T-helper 17 cell (primary cell): Measurements from ENCODE around the gene ABLIM3. TPM values are rescaled to one million over a fixed set of nuclear protein-coding genes. Genes with fewer than 3 reads are reported as not detected.

ENCODE experiments used
- ATAC-seq: fragments of 150-1000 bp; cut with Tn5 transposase; 2 replicates; pipeline ENCODE4 v1.10.0; 2021; ENCODE audit warnings: mild to moderate bottlenecking, moderate library complexity
- DNase-seq, 3 donors: peaks; one replicate each; pipeline versions ENCODE4 v3.0.0 to v3.0.0-alpha.2; 2020 to 2021
- H3K9me3 ChIP-seq: one replicate; pipeline ENCODE4 v1.7.0; 2013; ENCODE audit warnings: low read length, mild to moderate bottlenecking; ENCODE audit not compliant: control insufficient read depth, poor library complexity, severe bottlenecking
- H3K27ac Mint-ChIP-seq: one replicate; pipeline ENCODE4 v1.8.0; 2022; ENCODE audit warnings: mild to moderate bottlenecking, moderate library complexity, mixed read lengths
- H3K27me3 Mint-ChIP-seq: one replicate; pipeline ENCODE4 v1.8.0; 2022; ENCODE audit warnings: mixed read lengths
- H3K36me3 Mint-ChIP-seq: one replicate; pipeline ENCODE4 v1.8.0; 2022; ENCODE audit warnings: low read depth, mixed read lengths
- H3K4me1 Mint-ChIP-seq: one replicate; pipeline ENCODE4 v1.8.0; 2022; ENCODE audit warnings: mild to moderate bottlenecking, mixed read lengths
- H3K4me3 Mint-ChIP-seq: one replicate; pipeline ENCODE4 v1.8.0; 2022; ENCODE audit warnings: mild to moderate bottlenecking, moderate library complexity, mixed read lengths
- total RNA-seq, 4 donors: library from RNA in 2 of 4; stranded (reverse) in 2 of 4; gene quantifications; one replicate each; pipeline ENCODE4 v1.2.3 and lab custom pipeline; 2022 to 2026

Gene ABLIM3
- total RNA-seq, 2 donors from 2014 or later, result 0.55 to 18.5 TPM

- no peaks in the 10 kb centered on the region for H3K9me3 ChIP-seq
- Mint-ChIP-seq H3K27me3 (peaks cover 47% of the 10 kb centered on the region), H3K36me3 (no peaks in the 10 kb centered on the region), H3K4me1 (peaks cover 3% of the 10 kb centered on the region), H3K27ac (no peak overlapping the region), H3K4me3 (no peak overlapping the region)
- DNase-seq (no peak), ATAC-seq (no peak)
These were observed 143.9 kb downstream of the ABLIM3 start for GRCh38 chr5:149285153-149285552.

DNA sequence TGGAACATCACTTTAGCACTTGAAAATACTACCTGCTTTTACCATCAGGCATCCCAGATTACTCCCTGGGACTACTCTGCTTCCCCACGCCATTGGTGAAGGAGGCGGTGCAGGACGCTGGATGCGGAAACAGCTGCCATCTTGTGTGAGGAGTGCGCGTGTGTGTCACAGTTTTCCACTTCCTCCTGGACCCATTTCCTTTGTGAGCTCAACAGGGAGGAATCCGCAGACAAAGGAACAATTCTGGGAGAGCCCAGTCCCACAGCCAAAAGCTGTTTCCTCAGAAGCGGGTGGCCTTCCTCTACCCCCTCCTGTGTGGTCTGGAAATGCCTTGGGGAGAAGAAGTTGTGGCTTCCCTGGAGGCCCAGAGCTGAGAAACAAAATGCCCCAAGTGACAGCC, 147.1 kb downstream of the ABLIM3 start:
- no peaks in the 10 kb centered on the region for H3K9me3 ChIP-seq
- Mint-ChIP-seq H3K27me3 (peaks cover 38% of the 10 kb centered on the region), H3K27ac (no peak overlapping the region), H3K4me3 (no peak overlapping the region), H3K36me3 (peaks cover 4% of the 10 kb centered on the region), H3K4me1 (peaks cover 3% of the 10 kb centered on the region)
- no peak for ATAC-seq
- no peak for DNase-seq

DNA sequence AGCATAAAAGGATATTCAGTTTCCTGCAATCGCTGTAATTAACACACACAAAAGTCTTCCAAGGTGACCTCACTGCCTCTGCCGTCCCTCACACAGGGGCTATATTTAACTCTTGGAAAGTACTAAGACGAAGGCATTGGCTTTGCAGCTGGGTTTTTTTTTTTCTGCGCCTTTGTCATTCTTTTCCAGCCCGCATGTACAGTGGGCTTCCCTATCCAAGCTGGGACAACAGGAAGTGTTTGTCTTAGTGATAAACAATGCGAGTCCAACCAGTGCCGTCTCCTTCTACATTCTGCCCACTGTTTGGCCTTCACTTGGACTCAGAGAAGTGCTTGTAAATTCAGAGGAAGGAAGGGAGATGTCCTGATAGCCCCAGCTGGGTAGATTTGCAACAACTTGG, 148.0 kb downstream of the ABLIM3 start:
- Mint-ChIP-seq H3K27me3 (peaks cover 30% of the 10 kb centered on the region), H3K27ac (no peak overlapping the region), H3K4me3 (no peak overlapping the region), H3K36me3 (peaks cover 4% of the 10 kb centered on the region), H3K4me1 (peaks cover 3% of the 10 kb centered on the region)
- H3K9me3 ChIP-seq, result no peaks in the 10 kb centered on the region
- DNase-seq (no peak), ATAC-seq (no peak)

- ATAC-seq, result no peak
- Mint-ChIP-seq H3K4me3 (no peak overlapping the region), H3K4me1 (peaks cover 6% of the 10 kb centered on the region), H3K27ac (no peak overlapping the region), H3K36me3 (peaks cover 8% of the 10 kb centered on the region), H3K27me3 (peaks cover 39% of the 10 kb centered on the region)
- DNase-seq, result no peak
- no peaks in the 10 kb centered on the region for H3K9me3 ChIP-seq
These were observed 153.9 kb downstream of the ABLIM3 start for GRCh38 chr5:149294872-149295829.

DNA sequence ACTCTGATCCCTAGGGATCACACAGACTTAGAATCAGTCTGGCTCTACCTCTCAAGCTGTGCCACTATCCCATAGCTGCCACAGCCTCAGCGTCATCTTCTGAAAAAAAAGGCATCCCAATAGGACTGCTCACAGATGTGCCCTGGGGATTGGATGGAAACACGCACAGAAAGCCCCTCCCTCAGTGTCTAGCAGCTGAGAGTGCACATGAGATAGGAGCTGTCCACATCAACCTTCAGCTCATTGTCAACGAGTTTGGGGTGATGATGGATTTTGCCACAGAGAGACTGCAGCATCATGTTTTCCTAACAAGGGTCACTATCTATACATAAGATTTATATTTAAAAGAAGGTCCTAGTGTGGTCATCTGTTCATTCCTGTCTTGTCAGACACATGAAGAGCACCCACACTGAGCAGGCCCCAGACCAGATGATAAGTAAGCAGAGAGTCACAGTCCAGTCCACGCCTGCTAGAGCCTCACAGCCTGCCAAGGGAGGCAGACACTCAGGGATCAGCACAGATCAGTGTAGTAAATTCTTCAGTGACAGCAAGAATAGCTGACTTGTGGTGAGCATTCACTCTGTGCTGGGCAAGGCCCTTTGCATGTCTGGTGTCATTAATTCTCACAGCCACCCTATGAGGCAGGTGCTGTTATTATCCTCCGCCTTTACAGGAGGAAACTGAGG, 156.2 kb downstream of the ABLIM3 start:
- H3K4me1 Mint-ChIP-seq, result peaks cover 6% of the 10 kb centered on the region

GRCh38 chr5:149298163-149298562, 156.9 kb downstream of the ABLIM3 start:
- ATAC-seq, result no peak
- Mint-ChIP-seq H3K4me1 (peaks cover 6% of the 10 kb centered on the region), H3K4me3 (no peak overlapping the region)

More for the DNA sequence above, 156.2 kb downstream of the ABLIM3 start:
- Mint-ChIP-seq H3K27me3 (peaks cover 36% of the 10 kb centered on the region), H3K36me3 (peaks cover 4% of the 10 kb centered on the region), H3K27ac (no peak overlapping the region), H3K4me3 (no peak overlapping the region)
- ATAC-seq (no peak), DNase-seq (no peak)
- no peaks in the 10 kb centered on the region for H3K9me3 ChIP-seq

GRCh38 chr5:149298842-149299404, 157.6 kb downstream of the ABLIM3 start:
- no peak overlapping the region for H3K4me3 Mint-ChIP-seq
- H3K27me3 Mint-ChIP-seq, result peaks cover 42% of the 10 kb centered on the region
- no peaks in the 10 kb centered on the region for H3K9me3 ChIP-seq
- H3K27ac Mint-ChIP-seq, result no peak overlapping the region
- ATAC-seq (no peak), DNase-seq (no peak)
- H3K4me1 Mint-ChIP-seq, result peaks cover 6% of the 10 kb centered on the region
- peaks cover 4% of the 10 kb centered on the region for H3K36me3 Mint-ChIP-seq

More at GRCh38 chr5:149298163-149298562, 156.9 kb downstream of the ABLIM3 start:
- Mint-ChIP-seq H3K27ac (no peak overlapping the region), H3K27me3 (peaks cover 36% of the 10 kb centered on the region), H3K36me3 (peaks cover 4% of the 10 kb centered on the region)
- no peak for DNase-seq
- H3K9me3 ChIP-seq, result no peaks in the 10 kb centered on the region

DNA sequence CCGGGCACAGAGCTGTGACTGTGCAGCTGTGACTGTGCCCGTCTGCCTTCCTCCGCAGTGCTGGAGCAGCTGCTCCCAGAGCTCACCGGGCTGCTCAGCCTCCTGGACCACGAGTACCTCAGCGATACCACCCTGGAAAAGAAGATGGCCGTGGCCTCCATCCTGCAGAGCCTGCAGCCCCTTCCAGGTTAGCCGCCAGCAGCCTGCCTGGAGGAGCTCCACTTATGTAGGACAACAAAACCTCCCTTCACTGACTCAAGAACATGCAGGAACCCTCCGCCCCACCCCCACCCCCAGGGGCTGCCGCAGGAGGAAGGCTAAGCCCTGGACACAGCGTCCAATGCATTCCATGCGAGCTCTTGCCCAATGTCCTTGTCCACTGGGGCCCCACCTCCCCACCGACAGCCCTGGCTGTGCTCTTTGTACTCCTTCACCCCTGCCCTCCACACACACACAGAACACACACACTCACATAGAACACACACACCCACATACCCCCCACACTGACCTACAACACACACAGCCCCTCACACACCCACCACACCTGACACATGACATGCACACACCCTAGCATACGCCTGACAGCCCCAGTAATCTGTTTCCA, 158.3 kb downstream of the ABLIM3 start:
- Mint-ChIP-seq H3K4me1 (peaks cover 6% of the 10 kb centered on the region), H3K4me3 (no peak overlapping the region), H3K27ac (no peak overlapping the region), H3K27me3 (peaks cover 48% of the 10 kb centered on the region), H3K36me3 (peaks cover 4% of the 10 kb centered on the region)
- ATAC-seq, result no peak
- no peak for DNase-seq
- no peaks in the 10 kb centered on the region for H3K9me3 ChIP-seq

DNA sequence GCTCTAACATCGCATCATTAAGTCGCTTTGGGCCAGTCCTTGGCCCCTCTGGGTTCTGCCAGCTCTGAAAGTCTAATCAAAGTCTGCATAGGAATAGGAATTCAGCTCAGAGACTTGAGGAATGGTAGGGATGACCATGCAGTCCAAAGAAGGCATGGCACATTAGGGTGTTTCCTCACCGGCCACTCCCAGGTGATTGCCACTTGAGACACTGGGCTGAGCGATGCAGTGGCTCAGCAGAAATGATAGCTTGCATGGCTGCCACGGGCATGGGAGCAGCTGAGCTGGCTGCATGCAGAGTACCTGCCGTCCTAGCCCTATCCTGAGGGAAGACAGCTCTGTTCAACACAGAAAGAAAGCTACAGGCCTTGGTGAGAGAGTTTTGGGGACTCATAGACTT, 159.1 kb downstream of the ABLIM3 start:
- H3K27ac Mint-ChIP-seq, result no peak overlapping the region
- H3K36me3 Mint-ChIP-seq, result no peaks in the 10 kb centered on the region
- DNase-seq (no peak), ATAC-seq (no peak)
- peaks cover 42% of the 10 kb centered on the region for H3K27me3 Mint-ChIP-seq
- H3K9me3 ChIP-seq, result no peaks in the 10 kb centered on the region
- H3K4me3 Mint-ChIP-seq, result no peak overlapping the region
- H3K4me1 Mint-ChIP-seq, result peaks cover under 1% of the 10 kb centered on the region

GRCh38 chr5:149301049-149301743, 159.9 kb downstream of the ABLIM3 start:
- DNase-seq (no peak), ATAC-seq (no peak)
- H3K4me3 Mint-ChIP-seq, result no peak overlapping the region
- H3K27ac Mint-ChIP-seq, result no peak overlapping the region
- H3K9me3 ChIP-seq, result no peaks in the 10 kb centered on the region
- H3K27me3 Mint-ChIP-seq, result peaks cover 40% of the 10 kb centered on the region
- H3K36me3 Mint-ChIP-seq, result peaks cover 2% of the 10 kb centered on the region
- no peaks in the 10 kb centered on the region for H3K4me1 Mint-ChIP-seq

DNA sequence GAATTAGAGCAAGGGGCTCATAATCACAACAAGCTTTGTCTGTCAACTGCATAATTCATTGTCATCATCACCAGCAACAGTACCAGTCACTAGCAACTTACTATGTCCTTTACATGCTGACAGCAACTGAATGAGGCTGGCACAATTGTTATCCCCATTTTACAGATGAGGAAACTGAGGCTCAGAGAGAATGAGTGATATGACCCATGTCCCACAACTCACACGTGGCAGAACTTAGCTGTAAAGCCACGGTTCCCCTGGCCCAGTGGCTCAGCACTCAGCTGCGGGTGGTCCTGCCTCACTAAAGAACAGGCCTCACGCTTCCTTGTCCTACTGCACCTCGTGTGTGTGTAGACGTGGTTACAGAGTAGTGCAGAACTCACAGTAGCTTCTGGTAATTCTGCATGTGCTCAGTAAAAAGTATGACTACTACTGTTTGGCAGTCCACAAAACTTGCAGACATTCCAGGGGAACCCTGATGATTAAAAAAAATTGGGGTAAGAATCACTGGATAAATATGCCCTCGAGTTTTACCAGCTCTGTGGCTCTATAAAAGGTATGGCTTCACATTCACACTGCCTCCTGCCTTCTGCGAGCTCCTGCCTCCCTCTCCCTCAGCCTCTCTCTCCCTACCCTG, 160.6 kb downstream of the ABLIM3 start:
- no peaks in the 10 kb centered on the region for H3K4me1 Mint-ChIP-seq
- no peak overlapping the region for H3K27ac Mint-ChIP-seq
- ATAC-seq, result no peak
- H3K36me3 Mint-ChIP-seq, result peaks cover 2% of the 10 kb centered on the region
- no peaks in the 10 kb centered on the region for H3K9me3 ChIP-seq
- DNase-seq, result no peak
- H3K27me3 Mint-ChIP-seq, result peaks cover 35% of the 10 kb centered on the region
- no peak overlapping the region for H3K4me3 Mint-ChIP-seq

DNA sequence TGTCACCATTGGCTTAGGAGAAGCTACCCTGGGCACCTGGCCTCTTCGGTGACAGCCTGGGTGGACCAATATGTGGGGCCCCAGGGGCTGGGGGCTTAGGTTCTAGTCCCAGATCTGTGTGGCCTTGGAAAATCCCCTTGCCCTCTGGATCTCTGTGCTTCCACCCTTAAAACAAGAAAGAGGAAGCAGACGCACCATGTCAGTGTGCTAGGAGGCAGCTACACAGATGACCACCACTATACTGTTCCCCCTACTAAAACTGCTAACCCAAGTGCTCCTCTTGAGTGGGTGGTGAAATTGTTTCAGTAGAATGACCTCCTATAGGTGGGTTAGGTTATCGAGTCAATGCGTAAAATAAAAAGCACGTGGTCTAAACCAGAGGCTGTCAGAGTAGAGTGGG, 161.3 kb downstream of the ABLIM3 start:
- H3K4me1 Mint-ChIP-seq, result no peaks in the 10 kb centered on the region
- H3K4me3 Mint-ChIP-seq, result no peak overlapping the region
- H3K27me3 Mint-ChIP-seq, result peaks cover 35% of the 10 kb centered on the region
- H3K9me3 ChIP-seq, result no peaks in the 10 kb centered on the region
- DNase-seq, result no peak
- no peak overlapping the region for H3K27ac Mint-ChIP-seq
- no peak for ATAC-seq
- peaks cover 2% of the 10 kb centered on the region for H3K36me3 Mint-ChIP-seq
